ENCODE results near the gene DYNLT2B. TPM values are rescaled to one million over a fixed set of nuclear protein-coding genes. Genes with fewer than 3 reads are reported as not detected.

The DYNLT2B gene
- total RNA-seq, 1 experiment from 2014 or later: 12.1 TPM

DNA sequence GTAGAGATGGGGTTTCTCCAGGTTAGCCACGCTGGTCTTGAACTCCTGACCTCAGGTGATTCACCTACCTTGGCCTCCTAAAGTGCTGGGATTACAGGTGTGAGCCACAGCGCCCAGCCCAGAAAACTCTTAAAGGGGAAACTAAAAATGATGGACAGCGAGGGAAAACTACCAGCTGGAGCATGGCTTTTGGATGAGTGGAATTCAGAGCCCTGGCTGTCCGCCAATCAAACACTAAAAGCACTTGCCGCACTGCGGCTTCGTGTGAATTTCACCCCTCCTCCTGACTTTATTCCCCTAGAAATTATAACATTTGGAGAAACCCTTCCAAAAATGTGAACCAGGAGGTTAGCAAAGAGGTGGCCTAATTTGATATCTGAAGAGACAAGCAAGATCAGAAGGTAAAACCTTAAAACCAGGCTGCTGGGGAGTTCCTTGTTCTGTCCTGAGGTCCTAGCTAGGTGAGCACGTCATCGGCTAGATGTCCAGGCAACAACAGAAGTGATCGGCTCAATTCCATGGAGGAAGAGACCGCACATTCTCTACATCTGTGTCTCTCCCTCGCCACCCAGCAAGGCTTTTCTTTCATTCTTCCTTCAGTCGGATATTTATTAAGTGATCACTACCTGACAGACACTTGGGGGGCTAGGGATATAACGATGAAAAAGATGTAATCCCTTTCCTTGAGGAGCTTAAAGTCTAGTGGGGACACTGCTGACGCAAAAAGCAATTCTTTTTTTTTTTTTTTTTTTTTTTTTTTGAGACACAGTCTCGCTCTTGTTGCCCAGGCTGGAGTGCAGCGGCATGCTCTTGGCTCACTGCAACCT lies 18.5 kb upstream of the DYNLT2B start:
- Histone ChIP-seq H3K4me1 (no peaks in the 10 kb centered on the region), H3K4me3 (ENCODE audit: low read depth, low read length) (no peak overlapping the region), H3K36me3 (ENCODE audit: control insufficient read depth, insufficient read depth, low read length) (no peaks in the 10 kb centered on the region), H3K9me3 (no peaks in the 10 kb centered on the region), H3K27me3 (replicated peaks; ENCODE audit: control insufficient read depth, insufficient read depth, low read length) (no peaks in the 10 kb centered on the region)
- H3K4me1 Mint-ChIP-seq (ENCODE audit: low read depth, unreplicated experiment): no peaks in the 10 kb centered on the region
- H3K4me3 Mint-ChIP-seq (ENCODE audit: unreplicated experiment): no peak overlapping the region
- TF ChIP-seq CTCF (IDR thresholded peaks at IDR 0.05; ENCODE audit: insufficient read depth in 1 of 2, low read depth in 1 of 2, low read length in 1 of 2, severe bottlenecking in 1 of 2, unreplicated experiment in 1 of 2): no peak
- no peak overlapping the region for H3K27ac Mint-ChIP-seq (ENCODE audit: unreplicated experiment)
- BruUV-seq (replicated peaks): no TSS peak
- H3K27me3 Mint-ChIP-seq (ENCODE audit: insufficient read depth, unreplicated experiment): no peaks in the 10 kb centered on the region
- intact Hi-C loops (cut with micrococcal nuclease; ENCODE audit: unreplicated experiment): no loop called here
- DNase-seq: no peak
- H3K36me3 Mint-ChIP-seq (ENCODE audit: insufficient read depth, unreplicated experiment): no peaks in the 10 kb centered on the region
- ChIA-PET CTCF (interaction anchor here (0.6 kb wide), 3 partner anchors 13 to 1305 kb away, joined by 3 read pairs; no protein-coding TSS in a partner anchor), POLR2A (no interaction called here)
- no peaks in the 10 kb centered on the region for H3K9me3 Mint-ChIP-seq (ENCODE audit: unreplicated experiment)

DNA sequence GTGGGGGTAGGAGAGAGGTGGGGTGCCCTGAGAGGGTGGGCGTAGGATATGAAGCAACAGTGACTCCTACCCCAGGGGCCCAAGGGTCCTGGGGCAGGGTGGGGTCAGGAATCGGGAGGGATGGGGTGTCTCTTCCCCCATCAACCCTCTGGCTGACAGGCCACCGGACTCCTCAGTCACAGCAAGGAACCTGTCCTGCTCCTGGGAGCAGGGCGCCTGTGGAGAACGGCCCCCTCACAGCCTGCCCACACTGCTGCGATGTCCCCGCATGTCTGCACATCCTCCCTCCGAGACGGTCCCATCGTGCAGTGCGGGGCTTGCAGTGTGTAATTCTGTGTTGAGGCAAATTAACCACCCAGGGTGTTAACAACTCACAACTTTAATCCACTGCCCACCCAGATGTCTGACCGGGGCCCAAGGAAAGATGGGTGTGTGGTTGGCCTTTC lies 17.5 kb upstream of the DYNLT2B start:
- no peaks in the 10 kb centered on the region for H3K27me3 Mint-ChIP-seq (ENCODE audit: insufficient read depth, unreplicated experiment)
- H3K9me3 Mint-ChIP-seq (ENCODE audit: unreplicated experiment): no peaks in the 10 kb centered on the region
- H3K4me3 ChIP-seq (ENCODE audit: low read depth, low read length): no peak overlapping the region
- no peak overlapping the region for H3K27ac Mint-ChIP-seq (ENCODE audit: unreplicated experiment)
- BruUV-seq (replicated peaks): no TSS peak
- no peak for TF ChIP-seq CTCF (IDR thresholded peaks at IDR 0.05; ENCODE audit: insufficient read depth in 1 of 2, low read depth in 1 of 2, low read length in 1 of 2, severe bottlenecking in 1 of 2, unreplicated experiment in 1 of 2)
- no peaks in the 10 kb centered on the region for H3K4me1 ChIP-seq
- POLR2A ChIA-PET: no interaction called here
- no peaks in the 10 kb centered on the region for H3K36me3 Mint-ChIP-seq (ENCODE audit: insufficient read depth, unreplicated experiment)
- CTCF ChIA-PET: no interaction called here
- no peak overlapping the region for H3K4me3 Mint-ChIP-seq (ENCODE audit: unreplicated experiment)
- H3K27me3 ChIP-seq (replicated peaks; ENCODE audit: control insufficient read depth, insufficient read depth, low read length): no peaks in the 10 kb centered on the region
- DNase-seq: no peak
- H3K4me1 Mint-ChIP-seq (ENCODE audit: low read depth, unreplicated experiment): no peaks in the 10 kb centered on the region
- intact Hi-C loops (cut with micrococcal nuclease; ENCODE audit: unreplicated experiment): no loop called here
- H3K9me3 ChIP-seq: no peaks in the 10 kb centered on the region
- H3K36me3 ChIP-seq (ENCODE audit: control insufficient read depth, insufficient read depth, low read length): no peaks in the 10 kb centered on the region

DNA sequence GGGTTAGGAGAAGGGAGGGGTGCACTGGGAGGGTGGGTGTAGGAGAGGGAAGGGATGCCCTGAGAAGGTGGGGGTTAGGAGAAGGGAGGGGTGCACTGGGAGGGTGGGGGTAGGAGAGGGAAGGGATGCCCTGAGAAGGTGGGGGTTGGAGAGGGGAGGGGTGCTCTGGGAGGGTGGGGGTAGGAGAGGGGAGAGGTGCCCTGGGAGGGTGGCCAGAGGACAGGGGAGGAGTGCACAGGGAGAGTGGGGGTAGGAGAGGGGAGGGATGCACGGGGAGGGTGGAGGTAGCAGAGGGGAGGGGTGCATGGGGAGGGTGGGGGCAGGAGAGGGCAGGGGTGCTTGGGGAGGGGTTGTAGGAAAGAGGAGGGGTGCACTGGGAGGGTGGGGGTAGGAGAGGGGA lies 16.9 kb upstream of the DYNLT2B start:
- no peaks in the 10 kb centered on the region for H3K36me3 Mint-ChIP-seq (ENCODE audit: insufficient read depth, unreplicated experiment)

More for the DNA sequence above, 16.9 kb upstream of the DYNLT2B start:
- no peak for DNase-seq
- ChIA-PET POLR2A (no interaction called here), CTCF (no interaction called here)
- H3K36me3 ChIP-seq (ENCODE audit: control insufficient read depth, insufficient read depth, low read length): no peaks in the 10 kb centered on the region
- H3K27ac Mint-ChIP-seq (ENCODE audit: unreplicated experiment): no peak overlapping the region
- H3K4me1 Mint-ChIP-seq (ENCODE audit: low read depth, unreplicated experiment): no peaks in the 10 kb centered on the region
- no peak overlapping the region for H3K4me3 ChIP-seq (ENCODE audit: low read depth, low read length)
- H3K9me3 Mint-ChIP-seq (ENCODE audit: unreplicated experiment): no peaks in the 10 kb centered on the region
- TF ChIP-seq CTCF (IDR thresholded peaks at IDR 0.05; ENCODE audit: insufficient read depth in 1 of 2, low read depth in 1 of 2, low read length in 1 of 2, severe bottlenecking in 1 of 2, unreplicated experiment in 1 of 2): no peak
- no peaks in the 10 kb centered on the region for H3K9me3 ChIP-seq
- no peaks in the 10 kb centered on the region for H3K4me1 ChIP-seq
- BruUV-seq (replicated peaks): no TSS peak
- no peaks in the 10 kb centered on the region for H3K27me3 Mint-ChIP-seq (ENCODE audit: insufficient read depth, unreplicated experiment)
- intact Hi-C loops (cut with micrococcal nuclease; ENCODE audit: unreplicated experiment): no loop called here
- no peaks in the 10 kb centered on the region for H3K27me3 ChIP-seq (replicated peaks; ENCODE audit: control insufficient read depth, insufficient read depth, low read length)
- no peak overlapping the region for H3K4me3 Mint-ChIP-seq (ENCODE audit: unreplicated experiment)

Data from Caco-2 (cell line).